Neural cell (in vitro differentiated cells): ENCODE data around the gene CELSR3. TPM values are rescaled to one million over a fixed set of nuclear protein-coding genes. Genes with fewer than 3 reads are reported as not detected.

Experiments used
- H2AFZ ChIP-seq: fragments of 200-600, 300-800 bp; sonication (generic), shearing (Covaris generic); 2 replicates; pipeline ENCODE4 v1.6.0; 2014; ENCODE audit warnings: low read depth, mild to moderate bottlenecking, antibody characterized with exemption, low read length, moderate library complexity
- H3F3A ChIP-seq: fragments of 200-600 bp; shearing (Covaris generic); 2 replicates; pipeline ENCODE4 v1.6.1; 2016; ENCODE audit warnings: mild to moderate bottlenecking, moderate library complexity, mixed read lengths, antibody characterized with exemption, low read length; ENCODE audit not compliant: insufficient read depth, poor library complexity, severe bottlenecking
- H3K27ac ChIP-seq: fragments of 200-600, 300-800 bp; sonication (generic), shearing (Covaris generic); 2 replicates; pipeline ENCODE4 v1.5.1; 2014; ENCODE audit warnings: mild to moderate bottlenecking, low read length, moderate library complexity
- H3K27me3 ChIP-seq: fragments of 300-800, 200-600 bp; sonication (generic), shearing (Covaris generic); 2 replicates; pipeline ENCODE4 v1.6.0; 2014; ENCODE audit warnings: mild to moderate bottlenecking, low read depth, low read length, moderate library complexity; ENCODE audit not compliant: insufficient read depth
- H3K36me3 ChIP-seq: fragments of 300-800, 200-600 bp; sonication (generic), shearing (Covaris generic); 2 replicates; pipeline ENCODE4 v1.5.1; 2014; ENCODE audit warnings: mild to moderate bottlenecking, antibody characterized with exemption, low read length, moderate library complexity; ENCODE audit not compliant: insufficient read depth
- H3K4me2 ChIP-seq: fragments of 300-800, 200-600 bp; sonication (generic), shearing (Covaris generic); 2 replicates; pipeline ENCODE4 v1.6.0; 2014; ENCODE audit warnings: mild to moderate bottlenecking, low read length
- H3K4me3 ChIP-seq: fragments of 300-800, 200-600 bp; sonication (generic), shearing (Covaris generic); 2 replicates; pipeline ENCODE4 v1.5.1; 2014; ENCODE audit warnings: mild to moderate bottlenecking, low read length, moderate library complexity
- H3K79me2 ChIP-seq: fragments of 200-600 bp; shearing (Covaris generic); replicated peaks from 2 replicates; pipeline ENCODE4 v1.6.0; 2014; ENCODE audit warnings: mild to moderate bottlenecking, low read length, moderate library complexity; ENCODE audit not compliant: insufficient read depth
- H3K9ac ChIP-seq: fragments of 300-800, 200-600 bp; sonication (generic), shearing (Covaris generic); 2 replicates; pipeline ENCODE4 v1.6.1; 2016; ENCODE audit warnings: mild to moderate bottlenecking, low read length, mixed read lengths
- H3K9me2 ChIP-seq: fragments of 200-600 bp; shearing (Covaris generic); 2 replicates; pipeline ENCODE4 v1.6.1; 2016; ENCODE audit warnings: mild to moderate bottlenecking, low read length, mixed read lengths; ENCODE audit not compliant: insufficient read depth
- H3K9me3 ChIP-seq: fragments of 200-600, 300-800 bp; sonication (generic), shearing (Covaris generic); 2 replicates; pipeline ENCODE4 v1.6.1; 2016; ENCODE audit warnings: mild to moderate bottlenecking, mixed run types, low read length, moderate library complexity, mixed read lengths
- H4K20me1 ChIP-seq: fragments of 200-600 bp; shearing (Covaris generic); 2 replicates; pipeline ENCODE4 v1.6.1; 2016; ENCODE audit warnings: mild to moderate bottlenecking, mixed run types; ENCODE audit not compliant: insufficient read depth
- EP300 ChIP-seq: fragments of 450-650 bp; conservative IDR thresholded peaks from 2 replicates; pipeline ENCODE4 v1.6.1; 2014; ENCODE audit warnings: antibody characterized with exemption, mild to moderate bottlenecking, moderate library complexity; ENCODE audit not compliant: poor library complexity, severe bottlenecking
- EZH2 ChIP-seq: fragments of 200-600, 300-800 bp; shearing (Covaris generic), sonication (generic); IDR thresholded peaks from 2 replicates; pipeline ENCODE4 v1.6.1; 2014; ENCODE audit warnings: antibody characterized with exemption, low read length, borderline replicate concordance, mild to moderate bottlenecking; ENCODE audit not compliant: insufficient read depth, poor library complexity, severe bottlenecking
- MXI1 ChIP-seq: fragments of 450-650 bp; conservative IDR thresholded peaks from 2 replicates; pipeline ENCODE4 v1.6.1; 2014; ENCODE audit warnings: antibody characterized with exemption, mild to moderate bottlenecking; ENCODE audit not compliant: poor library complexity, severe bottlenecking
- POLR2AphosphoS5 ChIP-seq: IDR thresholded peaks from 2 replicates; pipeline ENCODE4 v1.6.1; 2012
- RAD21 ChIP-seq: fragments of 450-650 bp; conservative IDR thresholded peaks from 2 replicates; pipeline ENCODE4 v1.6.1; 2014; ENCODE audit warnings: antibody characterized with exemption, mild to moderate bottlenecking, moderate library complexity
- SMC3 ChIP-seq: fragments of 450-650 bp; conservative IDR thresholded peaks from 2 replicates; pipeline ENCODE4 v1.6.1; 2014; ENCODE audit warnings: antibody characterized with exemption, mild to moderate bottlenecking, moderate library complexity; ENCODE audit not compliant: poor library complexity
- TAF1 ChIP-seq: IDR thresholded peaks from 2 replicates; pipeline ENCODE4 v1.6.1; 2012; ENCODE audit warnings: low read depth
- polyA plus RNA-seq: library from polyadenylated mRNA; depleted of rRNA; stranded (reverse); fragments of >200 nt; gene quantifications from 2 replicates; pipeline ENCODE4 v1.2.3, GENCODE V29; 2014
- TF ChIP-seq, protein P1 (sequence below): fragments of 450-650 bp; IDR thresholded peaks from 2 replicates; pipeline ENCODE4 v1.5.1; 2014; ENCODE audit warnings: antibody characterized with exemption, mild to moderate bottlenecking, moderate library complexity; ENCODE audit not compliant: poor library complexity, severe bottlenecking
- TF ChIP-seq, protein P2 (sequence below): IDR thresholded peaks from 2 replicates; pipeline ENCODE4 v1.6.1; 2012; ENCODE audit warnings: borderline replicate concordance

Gene CELSR3
- polyA plus RNA-seq, 1 donor from 2014 or later = 54.9 TPM

DNA sequence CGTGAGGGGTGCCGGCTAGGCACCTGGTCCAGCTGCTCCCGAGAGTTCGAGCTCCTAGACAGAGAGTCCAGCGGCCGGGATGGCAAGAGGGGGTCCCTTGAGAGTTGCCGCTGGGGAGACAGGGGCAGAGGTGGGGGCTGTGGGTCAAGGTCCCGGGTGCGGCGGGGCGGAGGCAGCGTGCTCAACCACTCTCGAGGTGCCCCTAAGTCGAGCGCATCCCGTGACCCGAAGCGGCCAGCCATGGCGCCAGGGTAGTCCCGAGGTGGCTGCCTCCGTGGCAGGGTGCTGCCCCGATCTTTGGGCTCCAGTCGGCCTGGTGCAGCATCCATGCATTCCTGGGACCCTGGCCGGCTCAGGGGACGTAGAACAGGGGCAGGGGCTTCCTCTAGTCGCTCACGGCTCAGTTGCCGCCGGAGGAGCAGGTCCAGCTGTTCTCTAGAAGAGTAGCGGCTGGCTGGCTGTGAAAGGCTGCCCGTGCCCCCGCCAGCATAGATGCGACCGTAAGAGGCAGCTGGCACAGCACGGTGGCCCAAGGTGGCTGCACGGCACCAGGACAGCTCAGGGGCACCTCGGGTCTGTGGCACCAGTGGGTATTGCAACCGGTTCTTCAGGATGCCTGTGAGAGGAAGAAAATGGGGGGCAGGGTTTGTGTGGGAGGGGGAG lies 22.6 kb downstream of the CELSR3 start:
- Histone ChIP-seq H3K9ac (no peak overlapping the region), H3F3A (no peaks in the 10 kb centered on the region), H4K20me1 (peaks cover 39% of the 10 kb centered on the region), H3K4me3 (no peak overlapping the region), H3K36me3 (no peaks in the 10 kb centered on the region), H2AFZ (no peak overlapping the region), H3K27me3 (no peaks in the 10 kb centered on the region), H3K9me2 (no peaks in the 10 kb centered on the region), H3K4me2 (no peak overlapping the region), H3K27ac (no peak overlapping the region), H3K9me3 (no peaks in the 10 kb centered on the region), H3K79me2 (no peaks in the 10 kb centered on the region)
- TF ChIP-seq EZH2 = no peak
- no peak for TF ChIP-seq MXI1
- TF ChIP-seq, protein P1, sequence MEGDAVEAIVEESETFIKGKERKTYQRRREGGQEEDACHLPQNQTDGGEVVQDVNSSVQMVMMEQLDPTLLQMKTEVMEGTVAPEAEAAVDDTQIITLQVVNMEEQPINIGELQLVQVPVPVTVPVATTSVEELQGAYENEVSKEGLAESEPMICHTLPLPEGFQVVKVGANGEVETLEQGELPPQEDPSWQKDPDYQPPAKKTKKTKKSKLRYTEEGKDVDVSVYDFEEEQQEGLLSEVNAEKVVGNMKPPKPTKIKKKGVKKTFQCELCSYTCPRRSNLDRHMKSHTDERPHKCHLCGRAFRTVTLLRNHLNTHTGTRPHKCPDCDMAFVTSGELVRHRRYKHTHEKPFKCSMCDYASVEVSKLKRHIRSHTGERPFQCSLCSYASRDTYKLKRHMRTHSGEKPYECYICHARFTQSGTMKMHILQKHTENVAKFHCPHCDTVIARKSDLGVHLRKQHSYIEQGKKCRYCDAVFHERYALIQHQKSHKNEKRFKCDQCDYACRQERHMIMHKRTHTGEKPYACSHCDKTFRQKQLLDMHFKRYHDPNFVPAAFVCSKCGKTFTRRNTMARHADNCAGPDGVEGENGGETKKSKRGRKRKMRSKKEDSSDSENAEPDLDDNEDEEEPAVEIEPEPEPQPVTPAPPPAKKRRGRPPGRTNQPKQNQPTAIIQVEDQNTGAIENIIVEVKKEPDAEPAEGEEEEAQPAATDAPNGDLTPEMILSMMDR = no peak
- TF ChIP-seq TAF1 = no peak
- no peak for TF ChIP-seq SMC3
- TF ChIP-seq, protein P2, sequence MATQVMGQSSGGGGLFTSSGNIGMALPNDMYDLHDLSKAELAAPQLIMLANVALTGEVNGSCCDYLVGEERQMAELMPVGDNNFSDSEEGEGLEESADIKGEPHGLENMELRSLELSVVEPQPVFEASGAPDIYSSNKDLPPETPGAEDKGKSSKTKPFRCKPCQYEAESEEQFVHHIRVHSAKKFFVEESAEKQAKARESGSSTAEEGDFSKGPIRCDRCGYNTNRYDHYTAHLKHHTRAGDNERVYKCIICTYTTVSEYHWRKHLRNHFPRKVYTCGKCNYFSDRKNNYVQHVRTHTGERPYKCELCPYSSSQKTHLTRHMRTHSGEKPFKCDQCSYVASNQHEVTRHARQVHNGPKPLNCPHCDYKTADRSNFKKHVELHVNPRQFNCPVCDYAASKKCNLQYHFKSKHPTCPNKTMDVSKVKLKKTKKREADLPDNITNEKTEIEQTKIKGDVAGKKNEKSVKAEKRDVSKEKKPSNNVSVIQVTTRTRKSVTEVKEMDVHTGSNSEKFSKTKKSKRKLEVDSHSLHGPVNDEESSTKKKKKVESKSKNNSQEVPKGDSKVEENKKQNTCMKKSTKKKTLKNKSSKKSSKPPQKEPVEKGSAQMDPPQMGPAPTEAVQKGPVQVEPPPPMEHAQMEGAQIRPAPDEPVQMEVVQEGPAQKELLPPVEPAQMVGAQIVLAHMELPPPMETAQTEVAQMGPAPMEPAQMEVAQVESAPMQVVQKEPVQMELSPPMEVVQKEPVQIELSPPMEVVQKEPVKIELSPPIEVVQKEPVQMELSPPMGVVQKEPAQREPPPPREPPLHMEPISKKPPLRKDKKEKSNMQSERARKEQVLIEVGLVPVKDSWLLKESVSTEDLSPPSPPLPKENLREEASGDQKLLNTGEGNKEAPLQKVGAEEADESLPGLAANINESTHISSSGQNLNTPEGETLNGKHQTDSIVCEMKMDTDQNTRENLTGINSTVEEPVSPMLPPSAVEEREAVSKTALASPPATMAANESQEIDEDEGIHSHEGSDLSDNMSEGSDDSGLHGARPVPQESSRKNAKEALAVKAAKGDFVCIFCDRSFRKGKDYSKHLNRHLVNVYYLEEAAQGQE = no peak

DNA sequence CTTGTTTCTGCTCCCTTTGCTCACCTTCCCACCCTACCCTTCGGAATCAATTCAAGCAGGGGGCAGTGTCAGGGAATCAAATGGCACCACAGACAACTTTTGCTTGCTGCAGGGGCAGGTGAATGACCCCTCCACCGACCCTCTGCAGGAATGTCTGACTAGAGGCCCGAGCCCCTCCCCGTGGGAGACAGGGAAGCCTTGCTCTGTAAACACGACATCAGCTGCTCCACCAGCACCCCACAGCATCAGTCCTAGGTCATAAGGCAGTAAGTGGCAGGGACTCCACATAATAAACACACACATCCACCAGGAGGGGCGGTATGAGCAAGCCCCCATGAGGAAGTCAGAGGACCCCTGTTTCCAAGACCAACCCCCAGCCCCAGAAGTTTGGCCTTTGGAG lies 25.4 kb downstream of the CELSR3 start:
- no peaks in the 10 kb centered on the region for H3F3A ChIP-seq
- H3K4me3 ChIP-seq = no peak overlapping the region
- peaks cover 39% of the 10 kb centered on the region for H4K20me1 ChIP-seq
- H3K36me3 ChIP-seq = no peaks in the 10 kb centered on the region
- H3K4me2 ChIP-seq = no peak overlapping the region
- H3K27me3 ChIP-seq = no peaks in the 10 kb centered on the region
- H3K9me3 ChIP-seq = no peaks in the 10 kb centered on the region
- TF ChIP-seq, protein P1 = no peak
- TF ChIP-seq POLR2AphosphoS5 (no peak), EP300 (no peak), SMC3 (no peak), TAF1 (no peak), RAD21 (no peak), MXI1 (no peak), EZH2 (no peak)
- TF ChIP-seq, protein P2 = no peak
- no peaks in the 10 kb centered on the region for H3K9me2 ChIP-seq
- no peak overlapping the region for H2AFZ ChIP-seq
- H3K79me2 ChIP-seq = no peaks in the 10 kb centered on the region
- no peak overlapping the region for H3K27ac ChIP-seq
- H3K9ac ChIP-seq = no peak overlapping the region
